NOMO-1 (cell line): Measurements from ENCODE around the gene CITED4.
"Not testable (repeated sequence)": the region's sequence is repeated elsewhere in the genome, so short reads cannot be mapped to it uniquely, and the experiment has no call there.

ENCODE experiments used
- DNase-seq, 2 experiments: peaks; one replicate each; lab custom pipeline; 2025; ENCODE audit not compliant: unreplicated experiment in 2 of 2; lab: John Stamatoyannopoulos, UW

The CITED4 gene

GRCh38 chr1:40862008-40862863 lies at the start of gene CITED4:
Gene CITED4, minus strand, starts transcription at chr1:40862363. Its CDS starts 236 bp downstream, at chr1:40862127.
- peak; percentile 91 to 95 for DNase-seq

- DNase-seq = no peak
Measured at GRCh38 chr1:40911105-40911504, 48.9 kb upstream of the CITED4 start.

GRCh38 chr1:40909281-40909680 lies 47.1 kb upstream of the CITED4 start:
- no peak for DNase-seq

GRCh38 chr1:40908350-40908749 lies 46.2 kb upstream of the CITED4 start:
- DNase-seq = no peak

- no peak for DNase-seq
Measured at GRCh38 chr1:40907899-40908298, 45.7 kb upstream of the CITED4 start.

GRCh38 chr1:40906781-40907400 lies 44.7 kb upstream of the CITED4 start:
- DNase-seq = peak; percentile 42 to 64

- DNase-seq = peak; percentile 32 to 69
Measured at GRCh38 chr1:40905061-40905460, 42.9 kb upstream of the CITED4 start.

GRCh38 chr1:40903106-40903505 lies 40.9 kb upstream of the CITED4 start:
- DNase-seq = no peak

- no peak for DNase-seq
Measured at GRCh38 chr1:40901886-40902852, 40.0 kb upstream of the CITED4 start.

- no peak for DNase-seq
Measured at GRCh38 chr1:40899230-40899870, 37.2 kb upstream of the CITED4 start.

- no peak for DNase-seq
Measured at GRCh38 chr1:40898431-40898901, 36.3 kb upstream of the CITED4 start.

- no peak for DNase-seq
Measured at GRCh38 chr1:40897513-40897912, 35.4 kb upstream of the CITED4 start.

- DNase-seq = no peak
Measured at GRCh38 chr1:40896482-40896881, 34.3 kb upstream of the CITED4 start.

GRCh38 chr1:40895601-40896000 lies 33.4 kb upstream of the CITED4 start:
- DNase-seq = no peak

GRCh38 chr1:40894858-40895257 lies 32.7 kb upstream of the CITED4 start:
- not testable (repeated sequence) for DNase-seq

- DNase-seq = no peak
Measured at GRCh38 chr1:40894455-40894854, 32.3 kb upstream of the CITED4 start.

- DNase-seq = no peak
Measured at GRCh38 chr1:40893946-40894345, 31.8 kb upstream of the CITED4 start.

GRCh38 chr1:40892354-40892753 lies 30.2 kb upstream of the CITED4 start:
- DNase-seq = no peak

- DNase-seq = no peak
Measured at GRCh38 chr1:40890771-40891170, 28.6 kb upstream of the CITED4 start.

- DNase-seq = no peak
Measured at GRCh38 chr1:40887652-40888051, 25.5 kb upstream of the CITED4 start.
